HG03045 (cell line): ENCODE results near the gene GPR146.

Experiments used
- ATAC-seq: cut with Tn5 transposase; IDR thresholded peaks from one replicate; pipeline ENCODE4 v1.9.1; 2021; ENCODE audit warnings: mild to moderate bottlenecking, moderate library complexity; ENCODE audit not compliant: unreplicated experiment

The GPR146 gene

DNA sequence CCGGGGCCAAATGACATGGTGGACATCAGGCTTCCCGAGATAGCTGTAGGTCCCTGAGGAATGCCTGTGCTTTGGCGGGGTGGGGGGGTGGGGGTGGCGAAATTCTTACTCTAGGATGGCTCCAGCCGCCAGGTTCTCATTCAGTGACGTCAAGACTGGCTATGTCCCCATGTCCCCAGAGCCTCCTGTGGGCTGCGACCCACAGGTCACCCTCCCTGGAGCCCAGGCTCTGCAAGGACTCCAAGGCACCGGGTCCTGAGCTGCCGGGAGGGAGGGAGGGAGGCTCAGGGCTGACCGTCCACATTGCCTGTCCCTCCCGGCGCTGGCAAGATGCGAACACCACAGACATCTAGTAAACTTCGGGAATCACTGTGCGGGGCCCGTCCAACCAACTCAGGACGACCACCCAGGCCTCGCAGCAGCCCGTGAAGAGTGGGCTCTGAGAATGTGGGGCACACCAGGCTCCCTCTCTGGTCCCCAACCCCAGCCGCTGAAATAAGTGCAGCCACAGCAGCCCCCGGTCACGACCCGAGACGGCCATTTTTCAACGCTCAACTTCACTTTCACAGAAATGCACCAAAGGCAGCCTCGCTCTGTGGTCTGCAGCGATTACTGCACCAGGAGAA, 12.6 kb downstream of the GPR146 start:
- no peak for ATAC-seq

DNA sequence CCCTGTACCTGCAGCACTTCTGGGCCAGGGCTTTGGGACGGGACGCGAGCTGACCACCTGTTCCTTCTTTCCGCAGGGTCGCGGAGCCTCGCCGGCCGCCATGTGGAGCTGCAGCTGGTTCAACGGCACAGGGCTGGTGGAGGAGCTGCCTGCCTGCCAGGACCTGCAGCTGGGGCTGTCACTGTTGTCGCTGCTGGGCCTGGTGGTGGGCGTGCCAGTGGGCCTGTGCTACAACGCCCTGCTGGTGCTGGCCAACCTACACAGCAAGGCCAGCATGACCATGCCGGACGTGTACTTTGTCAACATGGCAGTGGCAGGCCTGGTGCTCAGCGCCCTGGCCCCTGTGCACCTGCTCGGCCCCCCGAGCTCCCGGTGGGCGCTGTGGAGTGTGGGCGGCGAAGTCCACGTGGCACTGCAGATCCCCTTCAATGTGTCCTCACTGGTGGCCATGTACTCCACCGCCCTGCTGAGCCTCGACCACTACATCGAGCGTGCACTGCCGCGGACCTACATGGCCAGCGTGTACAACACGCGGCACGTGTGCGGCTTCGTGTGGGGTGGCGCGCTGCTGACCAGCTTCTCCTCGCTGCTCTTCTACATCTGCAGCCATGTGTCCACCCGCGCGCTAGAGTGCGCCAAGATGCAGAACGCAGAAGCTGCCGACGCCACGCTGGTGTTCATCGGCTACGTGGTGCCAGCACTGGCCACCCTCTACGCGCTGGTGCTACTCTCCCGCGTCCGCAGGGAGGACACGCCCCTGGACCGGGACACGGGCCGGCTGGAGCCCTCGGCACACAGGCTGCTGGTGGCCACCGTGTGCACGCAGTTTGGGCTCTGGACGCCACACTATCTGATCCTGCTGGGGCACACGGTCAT, 13.3 kb downstream of the GPR146 start:
- ATAC-seq, result no peak

DNA sequence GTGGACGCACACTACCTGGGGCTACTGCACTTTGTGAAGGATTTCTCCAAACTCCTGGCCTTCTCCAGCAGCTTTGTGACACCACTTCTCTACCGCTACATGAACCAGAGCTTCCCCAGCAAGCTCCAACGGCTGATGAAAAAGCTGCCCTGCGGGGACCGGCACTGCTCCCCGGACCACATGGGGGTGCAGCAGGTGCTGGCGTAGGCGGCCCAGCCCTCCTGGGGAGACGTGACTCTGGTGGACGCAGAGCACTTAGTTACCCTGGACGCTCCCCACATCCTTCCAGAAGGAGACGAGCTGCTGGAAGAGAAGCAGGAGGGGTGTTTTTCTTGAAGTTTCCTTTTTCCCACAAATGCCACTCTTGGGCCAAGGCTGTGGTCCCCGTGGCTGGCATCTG, 14.0 kb downstream of the GPR146 start:
- no peak for ATAC-seq

DNA sequence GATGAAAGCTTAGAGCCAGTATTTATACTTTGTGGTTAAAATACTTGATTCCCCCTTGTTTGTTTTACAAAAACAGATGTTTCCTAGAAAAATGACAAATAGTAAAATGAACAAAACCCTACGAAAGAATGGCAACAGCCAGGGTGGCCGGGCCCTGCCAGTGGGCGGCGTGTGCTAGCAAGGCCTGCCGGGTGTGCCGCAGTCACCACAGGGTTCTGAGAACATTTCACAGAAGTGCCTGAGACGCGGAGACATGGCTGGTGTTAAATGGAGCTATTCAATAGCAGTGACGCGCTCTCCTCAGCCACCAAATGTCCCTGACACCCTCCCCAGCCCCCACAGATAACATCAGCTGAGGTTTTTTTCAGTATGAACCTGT, 14.5 kb downstream of the GPR146 start:
- no peak for ATAC-seq

DNA sequence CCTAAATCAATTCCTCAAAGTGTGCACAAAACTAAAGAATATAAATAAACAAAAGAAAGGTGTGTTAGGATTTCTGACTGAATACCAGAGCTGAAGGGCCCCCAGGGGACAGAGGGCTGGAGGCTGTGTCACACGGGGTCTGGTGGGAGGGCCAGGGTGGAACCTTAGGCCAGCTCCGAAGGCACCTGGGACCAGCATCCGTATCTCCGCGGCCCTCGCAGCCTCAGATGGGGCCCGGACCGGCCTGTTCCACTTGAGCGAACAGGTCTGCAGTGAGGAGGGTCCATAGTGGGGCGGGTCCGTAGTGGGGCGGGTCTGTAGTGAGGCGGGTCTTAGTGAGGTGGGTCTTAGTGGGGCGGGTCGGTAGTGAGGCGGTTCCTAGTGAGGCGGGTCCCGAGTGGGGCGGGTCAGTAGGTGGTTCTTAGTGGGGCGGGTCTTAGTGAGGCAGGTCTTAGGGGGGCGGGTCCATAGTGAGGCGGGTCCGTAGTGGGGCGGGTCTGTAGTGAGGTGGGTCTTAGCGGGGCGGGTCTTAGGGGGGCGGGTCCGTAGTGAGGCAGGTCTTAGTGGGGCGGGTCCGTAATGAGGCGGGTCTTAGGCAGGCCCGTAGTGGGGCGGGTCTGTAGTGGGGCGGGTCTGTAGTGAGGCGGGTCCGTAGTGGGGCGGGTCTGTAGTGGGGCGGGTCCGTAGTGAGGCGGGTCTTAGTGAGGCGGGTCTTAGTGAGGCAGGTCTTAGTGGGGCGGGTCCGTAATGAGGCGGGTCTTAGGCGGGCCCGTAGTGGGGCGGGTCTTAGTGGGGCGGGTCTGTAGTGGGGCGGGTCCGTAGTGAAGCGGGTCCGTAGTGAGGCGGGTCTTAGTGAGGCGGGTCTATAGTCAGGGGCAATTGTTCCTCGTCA, 15.1 kb downstream of the GPR146 start:
- ATAC-seq, result no peak

DNA sequence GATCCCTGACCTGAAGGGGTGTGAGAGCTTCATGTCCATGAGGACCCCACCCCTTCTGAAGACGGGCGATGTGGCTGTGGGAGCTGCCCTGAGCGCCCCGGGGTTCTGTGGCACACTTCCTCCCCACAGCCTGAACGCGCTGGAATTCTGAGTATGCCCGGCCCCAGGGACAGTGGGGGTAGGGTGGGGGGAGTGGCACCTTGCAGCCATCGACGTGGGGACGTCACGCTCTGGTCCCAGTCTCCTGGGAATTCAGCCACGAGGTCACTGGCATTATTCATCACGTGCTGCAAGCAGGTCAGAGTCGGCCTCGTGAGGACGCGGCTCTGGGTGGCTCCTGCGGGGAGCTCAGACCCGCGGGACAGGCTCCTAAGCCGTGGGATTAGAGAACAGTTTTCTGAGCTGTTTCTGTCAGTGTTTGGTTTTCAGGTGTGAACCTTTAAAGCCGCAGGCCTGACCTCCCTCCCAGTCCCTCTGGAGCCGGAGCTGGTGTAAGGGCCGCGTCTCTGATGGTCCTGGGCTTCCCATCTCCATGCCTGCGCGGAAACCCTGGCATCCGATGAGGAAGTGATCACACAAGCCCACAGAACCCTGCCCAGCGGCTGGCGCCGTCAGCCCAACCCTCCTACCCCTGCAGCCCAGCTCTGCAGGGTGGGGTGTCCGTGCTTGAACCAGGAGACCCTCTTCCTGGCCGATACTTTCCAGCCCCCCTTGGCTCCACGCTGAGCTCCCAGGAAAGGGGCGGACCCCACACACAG, 16.1 kb downstream of the GPR146 start:
- ATAC-seq, result no peak

DNA sequence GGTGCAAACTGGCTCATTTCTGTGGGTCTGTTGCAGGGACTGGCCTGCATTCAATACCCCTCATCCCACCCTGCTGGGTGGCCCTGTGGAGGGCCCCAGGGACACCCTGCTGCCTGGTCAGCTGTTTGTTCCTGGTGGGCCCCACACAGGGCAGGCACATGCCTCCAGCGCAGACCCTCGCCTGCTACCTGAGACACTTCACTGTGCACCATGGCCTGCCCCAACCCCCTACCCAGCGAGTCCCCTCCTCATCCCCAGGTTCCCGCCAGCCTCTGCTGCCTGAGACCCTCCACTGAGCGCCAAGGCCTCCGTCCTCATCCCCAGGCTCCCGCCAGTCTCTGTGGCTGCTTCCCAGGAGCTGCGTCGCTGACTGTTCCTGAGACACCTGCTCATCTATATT, 16.8 kb downstream of the GPR146 start:
- no peak for ATAC-seq

DNA sequence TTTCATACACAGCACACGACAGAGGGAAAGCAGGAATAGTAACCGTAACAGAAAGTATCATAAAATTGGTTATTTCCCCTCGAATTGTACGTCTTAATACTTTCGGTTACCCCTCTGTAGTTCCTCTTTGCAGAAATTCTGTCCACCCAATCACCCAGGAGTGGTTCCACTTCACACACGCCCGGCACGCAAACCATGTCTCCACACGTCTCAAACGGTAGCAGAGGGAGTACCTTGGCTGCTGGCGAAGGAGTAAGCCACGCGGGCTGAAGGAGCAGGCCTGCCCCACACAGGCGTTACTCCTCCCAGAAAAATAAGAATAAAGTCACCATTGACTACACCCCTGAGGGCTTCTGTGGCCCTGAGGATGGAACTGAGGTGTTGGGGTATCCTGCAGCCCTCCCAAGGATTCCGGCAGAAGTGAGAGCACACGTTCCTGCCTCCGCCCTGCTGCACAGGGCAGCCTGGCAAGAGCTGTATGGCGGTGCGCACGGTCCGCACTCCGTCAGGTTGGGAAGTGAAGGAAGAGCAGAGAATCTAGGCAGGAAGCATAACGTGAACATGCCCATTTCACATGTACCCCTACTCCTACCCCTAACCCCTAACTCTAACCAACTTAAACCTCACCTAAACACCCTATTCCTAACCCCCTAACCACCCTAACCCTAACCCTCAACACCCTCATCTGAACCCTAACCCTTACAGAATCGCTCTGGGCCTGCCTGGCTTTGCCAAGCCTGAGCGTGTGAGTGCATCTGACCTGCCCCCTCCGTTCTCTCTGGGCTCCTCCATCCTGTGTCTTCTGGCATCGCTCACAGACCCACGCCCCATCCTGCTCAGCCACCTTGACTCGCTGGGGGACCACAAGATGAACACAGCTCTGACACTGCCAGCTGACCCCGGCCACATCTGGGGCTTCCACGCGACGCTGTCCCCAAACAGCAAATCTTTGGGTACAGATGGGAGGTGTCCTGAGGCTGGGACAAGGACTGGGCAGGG, 18.2 kb downstream of the GPR146 start:
- peak; percentile 61 for ATAC-seq

DNA sequence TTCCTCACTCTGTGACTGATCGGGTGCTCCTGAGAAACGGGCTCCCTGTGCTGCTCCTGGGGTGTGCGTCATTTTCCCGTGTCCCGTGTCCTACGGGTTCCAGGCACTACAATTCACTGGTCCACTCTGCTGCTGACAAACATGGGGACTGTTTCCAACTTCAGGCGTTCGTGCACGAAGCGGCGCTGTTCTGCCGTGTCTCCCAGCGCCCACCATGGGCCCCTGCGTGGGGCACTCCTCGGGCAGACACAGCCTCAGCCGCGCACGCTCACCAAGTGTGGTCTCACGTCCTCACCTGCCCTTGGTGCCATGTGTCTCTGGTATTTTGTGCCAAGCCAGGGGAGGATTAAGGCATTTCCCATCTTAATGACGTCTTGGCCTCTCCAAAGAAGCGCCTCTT, 19.0 kb downstream of the GPR146 start:
- ATAC-seq, result no peak

DNA sequence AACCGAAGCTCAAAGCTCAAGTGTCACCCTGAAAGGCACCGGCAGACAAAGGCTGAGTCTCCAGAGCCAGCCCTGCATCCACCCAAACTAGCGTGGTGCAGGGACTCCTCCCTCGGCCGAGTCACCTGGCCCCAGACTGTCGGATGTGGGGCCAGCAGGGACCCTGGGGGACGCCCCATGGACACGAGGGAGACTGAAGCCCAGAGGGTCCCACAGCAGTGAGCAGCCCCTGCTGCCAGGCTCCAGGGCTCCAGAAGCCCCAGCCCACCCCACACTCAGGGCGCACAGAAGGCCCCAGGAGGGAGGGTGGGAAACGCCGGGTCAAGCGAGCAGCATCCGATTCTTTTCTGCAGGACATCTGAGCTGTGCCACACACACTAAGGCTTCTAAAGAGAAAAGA, 20.2 kb downstream of the GPR146 start:
- ATAC-seq, result no peak

DNA sequence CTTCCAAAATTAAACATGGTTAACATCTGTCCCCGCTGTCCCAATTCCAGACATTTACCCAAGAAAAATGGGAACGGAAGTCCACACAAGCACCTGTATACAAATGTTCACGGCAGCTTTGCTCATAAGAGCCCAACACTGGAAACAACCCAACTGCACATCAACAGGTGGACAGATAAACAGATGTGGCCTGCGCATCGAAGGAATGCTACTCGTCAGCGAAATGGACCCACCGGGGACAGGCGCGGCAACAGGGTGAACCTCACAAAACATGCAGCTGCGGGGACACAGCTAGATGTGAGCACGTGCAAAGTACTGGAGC, 20.9 kb downstream of the GPR146 start:
- no peak for ATAC-seq

DNA sequence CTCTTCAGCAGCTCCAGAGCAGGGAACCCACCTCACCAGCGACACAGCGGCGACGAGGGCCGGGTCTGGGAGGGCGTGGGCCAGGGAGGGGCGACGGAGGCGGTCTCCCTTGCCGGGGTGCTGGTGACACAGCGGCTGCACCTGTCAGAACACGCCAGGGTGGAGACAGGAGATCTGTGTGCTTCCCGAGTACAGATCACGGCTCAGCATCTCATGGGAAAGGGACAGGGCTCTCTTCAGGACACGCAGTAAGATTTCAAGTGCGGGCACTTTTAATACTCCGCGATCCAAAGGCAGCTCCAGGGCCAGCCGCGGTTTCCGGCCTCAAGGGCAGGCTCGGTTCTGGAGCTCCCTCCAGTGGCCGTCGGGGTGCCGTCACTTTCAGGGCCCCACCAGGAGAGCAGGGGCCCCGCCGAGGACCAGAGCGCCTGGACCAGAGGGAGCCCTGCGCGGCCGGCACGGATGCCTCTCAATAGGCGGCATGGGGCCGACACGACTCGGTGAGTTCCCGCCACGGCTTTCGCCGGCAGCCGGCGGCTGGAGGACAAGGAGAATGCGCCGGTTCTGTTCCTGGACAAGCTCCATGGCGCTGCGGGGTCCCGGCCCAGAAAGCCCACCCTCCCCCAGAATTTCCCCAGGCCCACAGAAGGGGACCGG, 21.4 kb downstream of the GPR146 start:
- peak; percentile 52 for ATAC-seq

DNA sequence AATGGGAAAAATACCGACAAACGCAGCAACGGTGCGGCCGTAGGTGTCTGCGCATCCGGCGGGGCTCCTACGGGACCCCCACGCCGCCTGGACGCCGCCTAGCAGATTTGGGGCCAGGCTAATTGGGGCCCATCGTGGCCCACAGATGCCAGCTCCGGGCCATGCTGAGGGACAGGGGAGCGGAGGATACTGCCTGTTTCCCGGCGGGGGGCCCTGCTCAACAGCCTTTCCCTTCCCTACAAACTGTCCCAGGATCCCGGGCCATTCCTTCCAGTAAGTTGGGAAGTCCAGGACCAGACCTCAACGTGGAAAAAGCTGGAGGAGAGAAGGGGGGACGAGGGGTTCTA, 21.9 kb downstream of the GPR146 start:
- no peak for ATAC-seq

DNA sequence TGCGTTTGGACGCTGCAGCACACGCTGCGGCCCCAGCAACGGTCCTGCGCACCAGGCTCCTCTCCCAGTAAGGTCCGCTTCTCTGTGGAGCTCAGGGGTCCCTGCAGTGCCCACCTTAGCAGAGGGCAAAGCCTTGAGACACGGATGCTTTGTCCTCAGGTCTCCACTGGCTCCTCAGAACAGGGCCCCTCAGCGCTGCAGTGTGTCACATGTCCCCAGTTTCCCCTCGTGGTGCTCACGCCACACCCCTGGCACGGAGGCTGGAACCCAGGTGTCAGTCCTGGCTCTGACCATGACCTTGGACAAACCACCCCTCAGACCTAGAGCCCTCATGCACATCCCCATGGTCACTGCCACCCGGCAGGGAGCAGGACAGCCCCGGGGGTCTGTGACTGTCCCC, 23.7 kb downstream of the GPR146 start:
- no peak for ATAC-seq

DNA sequence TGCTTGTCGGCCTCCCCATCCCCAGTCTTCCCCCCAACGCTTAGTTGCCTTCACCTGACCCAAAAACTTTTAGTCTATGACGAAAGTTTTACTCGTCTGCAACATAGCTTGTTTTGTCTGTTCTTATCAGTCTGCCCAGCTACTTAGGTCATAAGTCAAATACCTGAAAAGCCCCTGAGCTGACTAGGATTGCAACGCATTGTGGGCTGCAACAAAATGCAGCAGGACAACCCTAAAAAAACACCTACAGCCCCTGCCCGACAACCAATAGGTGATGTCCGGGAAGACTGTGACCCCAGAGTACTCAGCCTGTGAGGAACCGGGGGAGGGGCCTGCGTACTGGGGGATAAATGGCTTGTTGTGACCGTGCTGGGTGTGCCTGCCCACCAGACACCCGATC, 24.3 kb downstream of the GPR146 start:
- ATAC-seq, result no peak

DNA sequence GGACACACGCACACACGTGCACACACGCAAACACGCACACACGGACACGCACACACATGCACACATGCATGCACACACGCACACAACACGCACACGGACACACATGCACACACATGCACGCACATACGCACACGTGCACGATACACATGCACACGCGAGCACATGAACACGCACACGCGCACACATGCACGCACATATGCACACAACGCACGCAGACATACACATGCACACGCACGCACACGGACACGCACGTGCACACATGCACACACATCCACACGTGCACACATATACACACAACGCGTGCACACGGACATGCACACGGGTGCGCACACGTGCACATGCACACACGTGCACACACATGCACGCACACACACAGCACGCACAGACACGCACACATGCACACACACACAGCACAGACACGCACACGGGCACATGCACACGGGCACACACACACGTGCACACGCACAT, 26.2 kb downstream of the GPR146 start:
- ATAC-seq, result no peak

DNA sequence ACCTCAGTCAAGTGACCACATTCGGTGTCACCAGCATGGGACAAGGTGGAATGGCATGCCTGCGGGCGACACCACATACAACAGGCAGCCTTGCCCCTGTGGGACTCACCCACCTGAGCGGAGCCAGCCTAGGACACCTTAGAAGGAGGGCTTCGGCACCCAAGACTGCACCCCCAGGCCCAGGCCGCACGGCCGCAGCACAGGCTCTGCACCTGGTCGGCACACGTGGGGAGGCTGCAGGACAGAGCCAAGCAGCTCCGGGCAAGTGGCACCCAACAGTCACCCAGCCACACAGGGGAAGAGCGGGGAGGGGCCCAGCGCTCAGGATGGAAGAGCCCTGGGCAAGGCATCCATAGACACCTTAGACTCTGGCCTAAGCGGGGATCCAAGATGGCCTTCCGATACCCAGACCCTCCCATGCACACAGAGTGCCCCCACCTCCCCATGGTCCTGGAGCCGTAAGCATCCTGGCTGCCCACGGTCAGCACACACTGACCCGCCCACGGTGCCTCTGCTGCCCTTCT, 27.4 kb downstream of the GPR146 start:
- no peak for ATAC-seq

DNA sequence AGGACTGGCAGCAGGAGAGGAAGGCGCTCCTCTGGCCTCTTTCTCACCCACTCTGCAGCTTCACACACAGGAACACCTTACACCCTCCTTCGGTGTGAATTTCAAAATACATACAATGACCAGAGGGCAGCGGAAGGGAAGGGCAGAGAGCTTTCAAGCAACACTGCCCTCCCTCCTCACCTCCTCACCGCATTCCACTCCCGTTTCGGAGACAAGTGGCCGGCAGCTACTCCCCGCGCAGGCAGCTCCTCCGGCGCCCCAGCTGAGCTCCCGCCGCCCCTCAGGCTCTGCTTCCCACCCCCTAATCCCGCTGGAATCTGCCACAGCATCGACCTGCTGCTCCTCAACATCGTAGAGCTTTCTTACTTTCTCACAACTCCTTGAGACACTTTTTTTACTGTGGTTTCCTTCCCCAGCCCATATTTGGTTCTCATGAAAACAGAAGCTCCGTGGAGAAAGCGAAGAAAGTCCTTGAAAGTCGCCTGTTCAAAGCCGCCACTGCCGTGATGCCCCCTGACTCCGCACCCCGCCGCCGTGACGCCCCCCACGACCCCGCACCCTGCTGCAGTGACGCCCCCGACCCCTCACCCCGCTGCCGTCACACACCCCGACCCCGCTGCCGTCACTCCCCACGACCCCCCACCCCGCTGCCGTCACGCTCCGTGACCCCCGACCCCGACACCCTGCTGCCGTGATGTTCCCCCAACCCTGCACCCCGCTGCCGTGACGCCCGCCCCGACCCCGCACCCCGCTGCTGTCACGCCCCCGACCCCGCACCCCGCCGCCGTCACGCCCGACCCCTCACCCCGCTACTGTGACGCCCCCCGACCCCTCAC, 29.0 kb downstream of the GPR146 start:
- no peak for ATAC-seq
